Muscle of leg (tissue), 11 donors: ENCODE data around the gene DIRAS1. TPM values are rescaled to one million over a fixed set of nuclear protein-coding genes. Genes with fewer than 3 reads are reported as not detected.

Experiments
- DNase-seq: peaks from one replicate; pipeline ENCODE4 v3.0.0; 2013
- H3K27ac ChIP-seq: one replicate; pipeline ENCODE4 v1.5.1; 2013; ENCODE audit warnings: mild to moderate bottlenecking, low read length, control low read depth
- H3K27me3 ChIP-seq: one replicate; pipeline ENCODE4 v1.6.1; 2013; ENCODE audit warnings: low read length; ENCODE audit not compliant: control insufficient read depth, insufficient read depth
- H3K36me3 ChIP-seq: one replicate; pipeline ENCODE4 v1.6.1; 2013; ENCODE audit warnings: low read length; ENCODE audit not compliant: control insufficient read depth, insufficient read depth
- H3K4me1 ChIP-seq: one replicate; pipeline ENCODE4 v1.6.1; 2013; ENCODE audit warnings: low read length; ENCODE audit not compliant: control insufficient read depth, insufficient read depth
- H3K4me3 ChIP-seq: one replicate; pipeline ENCODE4 v1.5.1; 2013; ENCODE audit warnings: low read length, control low read depth
- H3K9me3 ChIP-seq: replicated peaks from 2 replicates; pipeline ENCODE4 v1.6.1; 2013; ENCODE audit warnings: low read depth, low read length; ENCODE audit not compliant: control insufficient read depth
- WGBS: methylation state at CpG from one replicate; pipeline ENCODE4 v1.1.5; 2013; ENCODE audit warnings: missing lambda C conversion rate; ENCODE audit not compliant: insufficient coverage; 5-methylcytosine and 5-hydroxymethylcytosine counted together
- polyA plus RNA-seq, 8 donors: library from polyadenylated mRNA; unstranded; fragments of 120-200 nt; gene quantifications; one replicate each; pipeline versions ENCODE4 v1.2.1 to v1.2.3, GENCODE V29; 2013; ENCODE audit warnings: inconsistent platforms in 1 of 8, low replicate concordance in 1 of 8; ENCODE audit not compliant: insufficient read length in 8 of 8, insufficient read depth in 1 of 8
- total RNA-seq: library from RNA; stranded (reverse); fragments of 120-200 nt; gene quantifications from one replicate; pipeline ENCODE4 v1.2.4, GENCODE V29; 2013

Gene DIRAS1
- total and polyA plus RNA-seq, 9 donors: 0.84 to 4.9 (median 2.6) TPM

DNA sequence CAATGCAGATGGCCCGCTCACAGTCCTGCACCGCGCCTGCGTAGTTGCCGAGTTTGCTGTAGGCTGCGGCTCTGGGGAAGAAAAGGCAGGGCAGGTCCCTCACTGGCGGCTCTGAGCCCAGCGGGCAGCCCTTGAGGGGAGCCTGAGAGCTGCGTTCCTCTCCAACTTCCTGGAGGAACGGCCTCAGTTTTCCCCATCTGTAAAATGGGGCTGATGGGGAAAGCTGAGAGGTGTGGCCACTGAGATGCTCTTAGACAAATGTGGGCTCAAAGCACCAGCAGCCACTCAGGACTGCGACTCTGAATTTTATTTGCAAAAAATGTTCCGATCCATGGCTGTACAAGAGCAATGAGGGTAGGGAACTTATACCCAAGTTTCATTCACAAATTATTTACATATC is 42.5 kb upstream of the DIRAS1 start:
- Histone ChIP-seq H3K4me3 (no peak overlapping the region), H3K27ac (no peak overlapping the region), H3K9me3 (no peaks in the 10 kb centered on the region), H3K4me1 (no peaks in the 10 kb centered on the region), H3K36me3 (peaks cover 84% of the 10 kb centered on the region), H3K27me3 (no peaks in the 10 kb centered on the region)
- DNase-seq: no peak
- 97% methylated on average over 10 of the region's 12 CpGs for WGBS

DNA sequence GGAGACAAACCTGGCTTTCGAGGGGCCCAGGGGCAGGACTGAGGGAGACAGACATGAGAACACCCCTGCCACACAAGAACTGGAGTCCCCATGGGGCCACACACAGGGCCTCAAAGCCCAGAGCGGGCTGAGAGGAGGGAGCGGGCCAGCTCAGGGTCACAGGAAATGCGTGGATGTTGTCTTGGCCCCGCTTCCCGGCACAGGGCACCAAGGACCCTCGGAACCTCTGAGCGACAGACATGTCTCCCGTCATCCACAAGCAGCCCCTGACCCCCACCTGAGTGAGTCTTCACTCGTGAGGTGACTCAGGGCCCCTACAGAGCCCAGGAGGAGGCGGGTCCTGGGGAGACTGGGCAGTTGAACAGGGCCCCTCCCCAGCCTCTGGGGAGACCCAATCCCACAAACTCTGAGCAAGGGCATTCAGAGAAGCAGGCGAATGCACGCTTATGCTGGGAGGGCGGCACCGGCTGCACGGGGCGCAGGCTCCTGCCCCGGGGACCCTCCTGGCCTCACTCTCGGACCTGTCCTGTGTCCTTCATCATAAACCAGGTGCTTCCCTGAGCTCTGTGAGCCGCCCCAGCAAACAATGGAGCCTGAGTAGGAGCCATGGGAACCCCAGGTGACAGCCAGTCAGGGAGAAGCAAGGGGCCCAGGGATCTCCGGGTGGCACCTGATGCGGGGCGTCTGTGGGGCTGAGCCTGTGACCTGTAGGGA is 41.8 kb upstream of the DIRAS1 start:
- Histone ChIP-seq H3K36me3 (peaks cover 83% of the 10 kb centered on the region), H3K27me3 (no peaks in the 10 kb centered on the region), H3K4me3 (no peak overlapping the region), H3K27ac (no peak overlapping the region), H3K4me1 (no peaks in the 10 kb centered on the region), H3K9me3 (no peaks in the 10 kb centered on the region)
- no peak for DNase-seq
- WGBS: 89% methylated on average over 22 of the region's 23 CpGs

DNA sequence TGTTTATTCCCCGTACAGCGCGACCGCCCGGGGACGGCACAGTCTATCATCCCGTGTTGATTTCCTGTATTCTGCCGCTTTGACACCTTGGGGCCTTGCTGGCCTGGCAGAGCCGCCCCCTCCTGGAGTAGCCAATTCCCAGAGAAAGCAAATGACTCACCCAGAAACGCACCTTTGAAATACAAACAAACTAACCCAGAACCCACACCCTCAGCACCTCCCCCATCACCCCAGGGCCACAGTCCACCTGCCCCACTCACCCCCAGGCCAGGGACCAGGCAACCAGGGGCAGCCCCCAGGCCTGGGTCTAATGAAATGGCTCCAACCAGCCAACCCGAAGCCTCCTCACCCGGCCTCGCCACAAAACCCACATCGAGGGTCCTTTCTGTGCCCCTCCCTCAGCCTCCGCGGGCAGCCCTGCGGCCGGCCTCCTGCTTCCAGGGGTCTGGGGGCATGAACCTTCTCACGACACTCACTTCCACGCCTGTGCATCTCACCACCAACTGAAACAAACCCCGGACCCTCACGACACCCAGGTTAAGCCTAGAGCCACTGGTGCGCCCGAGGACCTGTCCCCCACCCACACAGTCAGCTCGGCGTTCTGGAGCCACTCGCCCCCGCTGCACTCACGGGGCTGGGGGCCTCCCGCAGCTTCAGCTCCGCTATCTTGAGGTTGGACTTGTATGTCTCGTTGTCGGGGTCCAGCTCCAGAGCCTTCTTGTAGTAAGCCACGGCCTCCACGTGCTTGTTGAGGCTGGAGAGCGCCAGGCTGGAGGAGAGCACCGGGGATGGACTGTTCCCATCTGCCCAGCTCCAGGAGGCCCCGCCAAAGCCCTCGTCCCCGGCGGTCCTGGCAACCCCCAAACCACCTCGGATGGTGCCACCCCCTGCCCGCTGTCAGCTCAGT is 41.0 kb upstream of the DIRAS1 start:
- peaks cover 84% of the 10 kb centered on the region for H3K36me3 ChIP-seq
- H3K4me3 ChIP-seq: no peak overlapping the region
- no peaks in the 10 kb centered on the region for H3K27me3 ChIP-seq
- H3K9me3 ChIP-seq: no peaks in the 10 kb centered on the region
- 87% methylated on average over 43 of the region's 43 CpGs for WGBS
- DNase-seq: no peak
- H3K27ac ChIP-seq: no peak overlapping the region
- H3K4me1 ChIP-seq: no peaks in the 10 kb centered on the region

DNA sequence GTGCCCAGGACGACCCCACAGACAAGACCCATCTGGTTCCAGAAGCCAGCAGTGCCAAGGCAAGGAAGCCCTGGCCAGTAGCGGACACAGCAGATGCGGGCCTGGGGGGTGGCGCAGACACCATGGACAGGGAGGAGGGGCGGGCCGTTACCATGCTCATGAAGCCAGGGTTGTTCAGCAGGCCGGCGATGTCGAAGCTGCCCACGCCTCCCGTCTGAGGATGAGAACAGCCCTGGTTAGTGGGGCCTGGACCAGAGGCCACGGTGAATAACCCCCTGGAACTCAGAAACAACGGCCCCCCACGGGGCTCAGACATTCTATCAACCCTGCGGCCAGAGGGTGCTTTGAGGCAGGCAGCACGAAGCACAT is 40.1 kb upstream of the DIRAS1 start:
- DNase-seq: no peak
- 82% methylated on average over 11 of the region's 16 CpGs for WGBS

DNA sequence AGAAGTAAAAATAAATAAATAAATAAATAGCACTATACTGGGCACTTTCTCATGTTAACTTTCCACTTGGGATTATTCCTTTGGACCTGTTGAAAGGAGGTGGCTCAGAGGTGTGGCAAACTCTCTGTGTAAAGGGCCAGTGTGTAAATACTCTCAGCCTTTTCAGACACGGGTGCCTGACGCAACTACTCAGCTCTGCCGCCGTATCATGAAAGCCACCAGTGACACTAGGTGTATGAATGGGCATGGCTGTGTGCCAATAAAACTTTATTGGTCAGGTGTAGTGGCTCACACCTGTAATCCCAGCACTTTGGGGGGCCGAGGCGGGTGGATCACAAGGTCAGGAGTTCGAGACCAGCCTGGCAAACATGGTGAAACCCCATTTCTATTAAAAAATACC is 38.8 kb upstream of the DIRAS1 start:
- DNase-seq: no peak
- 92% methylated on average over 7 of the region's 7 CpGs for WGBS
- Histone ChIP-seq H3K27me3 (no peaks in the 10 kb centered on the region), H3K9me3 (no peaks in the 10 kb centered on the region), H3K27ac (no peak overlapping the region), H3K4me1 (no peaks in the 10 kb centered on the region), H3K4me3 (no peak overlapping the region), H3K36me3 (peaks cover 83% of the 10 kb centered on the region)

More for the DNA sequence above, 40.1 kb upstream of the DIRAS1 start:
- Histone ChIP-seq H3K36me3 (peaks cover 84% of the 10 kb centered on the region), H3K4me3 (no peak overlapping the region), H3K4me1 (no peaks in the 10 kb centered on the region), H3K27ac (no peak overlapping the region), H3K9me3 (no peaks in the 10 kb centered on the region), H3K27me3 (no peaks in the 10 kb centered on the region)

DNA sequence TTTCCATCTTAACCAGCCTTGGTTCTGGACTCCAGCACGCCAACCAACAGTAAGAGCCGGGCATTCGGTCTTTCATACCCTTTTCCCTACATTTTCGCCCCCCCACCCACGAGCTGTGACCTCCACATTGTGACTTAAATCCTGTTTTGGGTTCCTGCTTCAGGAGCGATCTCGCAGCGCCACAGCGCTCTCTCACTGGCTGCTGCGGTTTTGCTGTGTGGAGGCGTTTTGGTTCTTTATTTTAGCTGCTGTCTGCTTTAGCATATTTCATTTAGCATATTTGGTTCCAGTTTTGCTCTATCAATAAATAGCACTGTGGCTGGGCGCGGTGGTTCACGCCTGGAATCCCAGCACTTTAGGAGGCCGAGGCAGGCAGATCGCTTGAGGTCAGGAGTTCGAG is 38.2 kb upstream of the DIRAS1 start:
- DNase-seq: no peak
- Histone ChIP-seq H3K4me3 (no peak overlapping the region), H3K27me3 (no peaks in the 10 kb centered on the region), H3K27ac (no peak overlapping the region), H3K36me3 (peaks cover 83% of the 10 kb centered on the region), H3K9me3 (no peaks in the 10 kb centered on the region), H3K4me1 (no peaks in the 10 kb centered on the region)
- 87% methylated on average over 10 of the region's 17 CpGs for WGBS

DNA sequence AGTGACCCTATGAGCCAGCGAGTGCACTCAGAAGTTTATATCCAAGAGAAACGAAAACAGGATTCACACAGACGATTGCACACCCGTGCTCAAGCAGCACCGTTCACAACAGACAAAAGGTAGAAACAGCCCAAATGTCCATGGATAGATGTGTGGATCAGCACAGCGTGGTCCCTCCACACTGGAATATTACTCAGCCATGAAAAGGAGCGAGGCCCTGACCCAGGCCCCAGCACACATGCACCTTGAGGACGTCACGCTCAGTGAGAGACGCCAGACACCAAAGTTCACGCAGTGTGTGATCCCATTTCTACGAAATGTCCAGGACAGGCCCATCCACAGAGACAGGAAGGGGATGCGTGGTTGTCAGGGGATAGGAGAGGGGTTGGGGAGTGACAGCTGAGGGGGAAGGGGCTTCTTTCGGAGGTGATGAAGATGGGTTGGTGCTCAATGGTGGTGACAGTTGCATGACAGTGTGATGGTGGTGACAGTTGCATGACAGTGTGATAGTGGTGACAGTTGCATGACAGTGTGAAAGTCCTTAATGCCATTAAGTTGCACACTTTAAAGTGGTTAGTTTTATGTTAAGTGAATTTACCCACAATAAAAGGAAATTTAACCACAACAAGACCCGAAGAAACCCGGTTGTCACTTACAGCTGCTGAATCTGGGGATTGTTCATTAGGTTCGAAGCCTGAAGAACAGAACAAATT is 37.6 kb upstream of the DIRAS1 start:
- Histone ChIP-seq H3K27me3 (no peaks in the 10 kb centered on the region), H3K4me3 (no peak overlapping the region), H3K4me1 (no peaks in the 10 kb centered on the region), H3K36me3 (peaks cover 83% of the 10 kb centered on the region), H3K27ac (no peak overlapping the region), H3K9me3 (no peaks in the 10 kb centered on the region)
- DNase-seq: no peak
- WGBS: 87% methylated on average over 17 of the region's 17 CpGs

DNA sequence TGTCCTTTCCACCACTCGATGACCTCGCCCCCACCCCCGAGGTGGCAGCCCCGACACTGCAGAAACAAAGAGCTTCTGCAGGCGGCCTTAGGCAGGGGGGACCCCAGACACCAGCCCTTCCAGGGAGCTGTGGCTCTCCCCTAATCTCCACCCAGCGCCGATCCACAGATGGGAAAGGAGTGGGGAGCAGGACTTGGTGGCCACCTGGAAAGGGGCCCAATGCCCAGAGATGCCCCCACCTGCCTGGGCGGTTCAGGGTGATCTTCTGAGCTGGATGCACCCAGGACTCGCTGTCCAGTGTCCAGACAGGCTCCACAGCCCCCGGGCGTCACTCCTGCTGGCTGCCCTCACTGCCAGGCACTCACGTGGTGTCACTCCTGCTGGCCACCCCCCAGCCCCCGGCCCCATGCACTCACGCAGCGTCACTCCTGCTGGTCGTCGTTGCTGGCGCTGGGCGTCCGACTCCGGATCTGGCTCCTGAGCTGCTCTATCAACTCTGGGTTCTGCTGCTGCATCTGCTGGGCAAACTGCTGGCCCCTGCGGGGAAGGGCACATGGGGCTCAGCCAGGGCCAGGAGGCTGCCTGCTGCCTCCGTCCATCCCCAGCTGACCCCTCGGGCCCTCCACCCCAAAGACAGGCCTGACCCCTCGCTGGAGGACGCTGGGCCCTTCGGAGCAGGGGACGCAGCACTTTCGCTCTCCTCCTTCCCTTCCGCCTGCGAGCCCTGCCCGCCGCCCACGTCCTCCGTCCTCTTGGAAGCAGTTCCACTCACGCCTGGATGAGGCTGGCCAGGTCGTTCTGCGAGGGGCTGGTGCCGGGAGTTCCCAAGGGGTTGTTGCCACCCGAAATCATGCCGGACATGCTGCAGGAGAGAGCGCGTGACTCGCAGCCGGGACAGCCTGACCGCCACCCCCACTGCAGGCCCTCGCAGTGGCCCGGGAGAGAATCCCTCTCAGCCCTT is 36.0 kb upstream of the DIRAS1 start:
- no peaks in the 10 kb centered on the region for H3K4me1 ChIP-seq
- WGBS: 90% methylated on average over 39 of the region's 48 CpGs
- H3K9me3 ChIP-seq: no peaks in the 10 kb centered on the region
- no peak overlapping the region for H3K4me3 ChIP-seq
- no peak overlapping the region for H3K27ac ChIP-seq
- no peak for DNase-seq
- H3K27me3 ChIP-seq: no peaks in the 10 kb centered on the region
- H3K36me3 ChIP-seq: peaks cover 73% of the 10 kb centered on the region

DNA sequence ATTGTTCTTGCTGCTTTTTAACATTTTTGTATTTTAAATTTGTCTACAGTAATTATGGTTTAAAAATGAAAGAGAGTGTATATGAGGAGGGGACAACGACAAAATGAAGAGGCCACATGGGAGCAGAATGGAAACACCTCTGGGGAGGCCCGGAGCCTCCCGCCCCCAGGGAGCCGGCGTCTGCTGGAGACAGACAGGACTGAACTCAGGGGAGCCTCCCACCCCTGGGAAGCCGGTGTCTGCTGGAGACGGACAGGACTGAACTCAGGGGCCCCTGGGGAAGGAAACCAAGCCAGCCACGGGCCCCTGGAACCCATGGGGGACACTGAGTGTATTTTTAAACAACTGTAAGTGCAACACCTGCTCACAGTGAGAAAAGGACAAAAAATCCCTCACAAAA is 35.3 kb upstream of the DIRAS1 start:
- WGBS: 79% methylated on average over 5 of the region's 8 CpGs
- Histone ChIP-seq H3K27me3 (no peaks in the 10 kb centered on the region), H3K4me3 (no peak overlapping the region), H3K4me1 (no peaks in the 10 kb centered on the region), H3K27ac (no peak overlapping the region), H3K36me3 (peaks cover 67% of the 10 kb centered on the region), H3K9me3 (no peaks in the 10 kb centered on the region)
- no peak for DNase-seq
